Upper lobe of left lung (tissue), 4 donors: ENCODE data around the gene UTRN.

Source experiments
- POLR2A ChIP-seq, 4 donors: fragments of 450-650 bp; IDR thresholded peaks; one replicate each; pipeline ENCODE4 v1.5.1; 2016 to 2017; ENCODE audit warnings: antibody characterized with exemption in 4 of 4, mild to moderate bottlenecking in 2 of 4
- TF ChIP-seq, protein P1 (sequence below), 6 experiments: fragments of 450-650 bp in 4 of 6; fragments of 200-600 bp in 2 of 6; sonication (generic) in 2 of 6; IDR thresholded peaks; one replicate each; pipeline ENCODE4 v1.5.1; 2016 to 2019; ENCODE audit warnings: antibody characterized with exemption in 6 of 6

DNA sequence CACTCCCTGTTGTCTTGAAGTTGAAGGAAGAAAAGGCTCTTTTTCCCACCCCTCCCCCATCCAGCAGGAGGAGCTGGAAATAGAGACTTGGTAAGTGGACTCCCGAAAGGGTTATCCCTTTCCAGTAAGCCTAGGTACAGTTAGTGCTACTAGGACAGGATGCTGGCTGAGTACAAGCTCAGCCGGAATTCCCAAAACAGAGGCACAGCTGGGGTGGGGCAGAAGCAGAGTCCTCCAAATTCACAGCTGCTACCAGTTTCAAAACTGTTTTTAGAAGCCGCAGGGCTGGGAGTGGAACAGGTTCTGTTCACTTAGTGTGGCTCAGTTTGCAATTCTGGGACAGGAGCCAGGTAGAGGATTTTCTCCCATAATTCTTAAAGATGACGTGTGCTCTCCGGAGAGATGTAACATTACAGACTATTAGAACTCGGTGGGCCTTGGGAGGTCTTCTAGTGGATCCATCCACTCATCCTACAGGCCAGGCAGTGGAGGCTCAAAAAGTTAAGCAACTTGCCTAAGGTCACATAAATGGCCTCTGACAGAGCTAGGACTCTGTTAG lies 19.0 kb upstream of the UTRN start:
- TF ChIP-seq, protein P1, sequence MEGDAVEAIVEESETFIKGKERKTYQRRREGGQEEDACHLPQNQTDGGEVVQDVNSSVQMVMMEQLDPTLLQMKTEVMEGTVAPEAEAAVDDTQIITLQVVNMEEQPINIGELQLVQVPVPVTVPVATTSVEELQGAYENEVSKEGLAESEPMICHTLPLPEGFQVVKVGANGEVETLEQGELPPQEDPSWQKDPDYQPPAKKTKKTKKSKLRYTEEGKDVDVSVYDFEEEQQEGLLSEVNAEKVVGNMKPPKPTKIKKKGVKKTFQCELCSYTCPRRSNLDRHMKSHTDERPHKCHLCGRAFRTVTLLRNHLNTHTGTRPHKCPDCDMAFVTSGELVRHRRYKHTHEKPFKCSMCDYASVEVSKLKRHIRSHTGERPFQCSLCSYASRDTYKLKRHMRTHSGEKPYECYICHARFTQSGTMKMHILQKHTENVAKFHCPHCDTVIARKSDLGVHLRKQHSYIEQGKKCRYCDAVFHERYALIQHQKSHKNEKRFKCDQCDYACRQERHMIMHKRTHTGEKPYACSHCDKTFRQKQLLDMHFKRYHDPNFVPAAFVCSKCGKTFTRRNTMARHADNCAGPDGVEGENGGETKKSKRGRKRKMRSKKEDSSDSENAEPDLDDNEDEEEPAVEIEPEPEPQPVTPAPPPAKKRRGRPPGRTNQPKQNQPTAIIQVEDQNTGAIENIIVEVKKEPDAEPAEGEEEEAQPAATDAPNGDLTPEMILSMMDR (IDR thresholded peaks at IDR 0.05), result no peak
- TF ChIP-seq POLR2A (IDR thresholded peaks at IDR 0.05), result no peak
